GM21528 (cell line): ENCODE measurements around the gene GRPEL1.
A peak's percentile ranks its signal among the peaks of the same experiment; 100 is the strongest.
"Not testable (repeated sequence)": the region's sequence is repeated elsewhere in the genome, so short reads cannot be mapped to it uniquely, and the experiment has no call there.

Experiments used
- ATAC-seq: cut with Tn5 transposase; IDR thresholded peaks from one replicate; pipeline ENCODE4 v1.9.1; 2021; ENCODE audit warnings: mild to moderate bottlenecking, moderate library complexity; ENCODE audit not compliant: unreplicated experiment, low FRiP score

Gene GRPEL1

GRCh38 chr4:7067452-7068278, at the start of gene GRPEL1:
GRPEL1 (minus strand) TSS chr4:7068064; CDS start chr4:7068032, 32 bp downstream.
- peak; percentile 88 for ATAC-seq

GRCh38 chr4:7116705-7117104, 48.8 kb upstream of the GRPEL1 start:
- ATAC-seq = no peak

GRCh38 chr4:7115557-7116340, 47.9 kb upstream of the GRPEL1 start:
- ATAC-seq = no peak

- ATAC-seq = no peak
Measured at GRCh38 chr4:7112656-7113055, 44.8 kb upstream of the GRPEL1 start.

- ATAC-seq = no peak
Measured at GRCh38 chr4:7111441-7111840, 43.6 kb upstream of the GRPEL1 start.

- no peak for ATAC-seq
Measured at GRCh38 chr4:7110546-7110945, 42.7 kb upstream of the GRPEL1 start.

GRCh38 chr4:7109169-7109568, 41.3 kb upstream of the GRPEL1 start:
- ATAC-seq = no peak

GRCh38 chr4:7108660-7109059, 40.8 kb upstream of the GRPEL1 start:
- no peak for ATAC-seq

GRCh38 chr4:7108046-7108625, 40.3 kb upstream of the GRPEL1 start:
- ATAC-seq = no peak

- ATAC-seq = no peak
Measured at GRCh38 chr4:7107166-7107905, 39.5 kb upstream of the GRPEL1 start.

GRCh38 chr4:7105276-7105675, 37.4 kb upstream of the GRPEL1 start:
- no peak for ATAC-seq

GRCh38 chr4:7104366-7105031, 36.6 kb upstream of the GRPEL1 start:
- ATAC-seq = no peak

GRCh38 chr4:7103607-7104365, 35.9 kb upstream of the GRPEL1 start:
- no peak for ATAC-seq

GRCh38 chr4:7103031-7103606, 35.3 kb upstream of the GRPEL1 start:
- ATAC-seq = peak; percentile 89

GRCh38 chr4:7102516-7102909, 34.6 kb upstream of the GRPEL1 start:
- not testable (repeated sequence) for ATAC-seq

- ATAC-seq = peak; percentile 63
Measured at GRCh38 chr4:7101692-7102515, 34.0 kb upstream of the GRPEL1 start.

- no peak for ATAC-seq
Measured at GRCh38 chr4:7096236-7096635, 28.4 kb upstream of the GRPEL1 start.

- ATAC-seq = no peak
Measured at GRCh38 chr4:7095611-7096155, 27.8 kb upstream of the GRPEL1 start.
